ENCODE data around the gene LRFN4. TPM values are rescaled to one million over a fixed set of nuclear protein-coding genes. Genes with fewer than 3 reads are reported as not detected.

The LRFN4 gene
- total RNA-seq, 1 donor from 2014 or later: 20.5 TPM

- no peak for ATAC-seq (ENCODE audit: poor library complexity)
- intact Hi-C loops (cut with DNase I): no loop called here
- no peak for DNase-seq
These were observed 48.8 kb downstream of the LRFN4 start for GRCh38 chr11:66905631-66906030.

- intact Hi-C loops (cut with DNase I): no loop called here
- ATAC-seq (ENCODE audit: poor library complexity): peak; percentile 30
- peak; percentile 67 for DNase-seq
These were observed 49.3 kb downstream of the LRFN4 start for GRCh38 chr11:66906061-66906733.

DNA sequence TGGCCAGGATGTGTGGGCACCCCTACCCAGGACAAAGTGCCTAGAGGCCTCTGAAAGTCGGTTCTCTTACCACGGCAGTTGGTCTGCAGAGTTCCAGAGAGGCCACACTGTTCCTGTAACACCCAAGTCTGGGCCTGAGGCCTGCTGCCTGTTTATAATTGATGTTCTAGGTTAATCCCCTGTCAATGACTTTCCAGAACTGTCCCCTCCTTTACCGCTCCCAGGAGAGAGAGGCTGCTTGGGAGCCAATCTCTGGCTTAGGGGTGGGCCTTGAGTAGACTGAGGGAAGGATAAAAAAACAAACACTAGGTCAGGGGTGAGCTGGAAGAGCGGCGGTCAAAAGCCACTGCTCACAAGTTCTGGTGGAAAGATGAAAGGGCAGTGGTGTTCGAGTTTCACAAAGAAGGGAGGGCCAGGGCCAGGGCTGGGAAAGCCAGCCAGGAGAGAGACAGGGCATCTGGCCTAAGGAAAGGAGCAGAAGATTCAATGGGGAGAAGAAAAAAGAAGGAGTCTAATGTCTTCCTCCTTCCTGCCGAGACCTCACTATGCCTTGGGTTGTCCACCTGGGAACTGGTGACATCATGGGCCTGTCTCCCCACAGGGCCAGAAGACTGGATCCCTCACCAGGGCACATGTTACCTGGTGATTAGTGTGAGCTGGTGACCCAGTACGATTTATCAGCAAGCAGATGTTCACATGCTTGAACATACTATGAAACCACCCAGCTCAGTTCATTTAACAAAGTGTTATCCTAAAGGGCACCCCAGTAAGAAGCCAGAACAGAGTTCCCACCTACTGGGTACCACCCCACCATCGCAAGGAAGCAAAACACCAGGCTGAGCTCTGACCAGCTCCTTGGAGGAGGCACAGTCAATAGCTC is 51.1 kb downstream of the LRFN4 start:
- intact Hi-C loops (cut with DNase I): no loop called here
- ATAC-seq (ENCODE audit: poor library complexity) (peak; percentile 48), DNase-seq (no peak)

- intact Hi-C loops (cut with DNase I): no loop called here
- no peak for ATAC-seq (ENCODE audit: poor library complexity)
- DNase-seq: no peak
These were observed 52.3 kb downstream of the LRFN4 start for GRCh38 chr11:66909181-66909580.

GRCh38 chr11:66910016-66910415 is 53.2 kb downstream of the LRFN4 start:
- DNase-seq: no peak
- no peak for ATAC-seq (ENCODE audit: poor library complexity)
- intact Hi-C loops (cut with DNase I): no loop called here

Other genes with a start within 250 kb of the LRFN4 start
- gene RBM14, start 240.4 kb upstream of the LRFN4 start, total RNA-seq: 28.7 TPM
- gene RBM4, start 218.4 kb upstream of the LRFN4 start, total RNA-seq: 73.4 TPM
- 11.2 TPM for gene RBM4B, start 179.2 kb upstream of the LRFN4 start, total RNA-seq
- 1.3 TPM for gene SPTBN2, start 127.8 kb upstream of the LRFN4 start, total RNA-seq
- gene RCE1, start 13.6 kb upstream of the LRFN4 start, total RNA-seq: 6.2 TPM
- 8.6 TPM for gene PC, start 101.3 kb downstream of the LRFN4 start, total RNA-seq
- gene C11orf86, start 118.2 kb downstream of the LRFN4 start, total RNA-seq: not detected
- 0.13 TPM for gene SYT12, start 166.1 kb downstream of the LRFN4 start, total RNA-seq
- 66.8 TPM for gene RHOD, start 199.8 kb downstream of the LRFN4 start, total RNA-seq